GM21447 (cell line): ENCODE results near the gene QKI.

Experiments used
- ATAC-seq: cut with Tn5 transposase; IDR thresholded peaks from one replicate; pipeline ENCODE4 v1.9.1; 2021; ENCODE audit not compliant: unreplicated experiment

Gene QKI

DNA sequence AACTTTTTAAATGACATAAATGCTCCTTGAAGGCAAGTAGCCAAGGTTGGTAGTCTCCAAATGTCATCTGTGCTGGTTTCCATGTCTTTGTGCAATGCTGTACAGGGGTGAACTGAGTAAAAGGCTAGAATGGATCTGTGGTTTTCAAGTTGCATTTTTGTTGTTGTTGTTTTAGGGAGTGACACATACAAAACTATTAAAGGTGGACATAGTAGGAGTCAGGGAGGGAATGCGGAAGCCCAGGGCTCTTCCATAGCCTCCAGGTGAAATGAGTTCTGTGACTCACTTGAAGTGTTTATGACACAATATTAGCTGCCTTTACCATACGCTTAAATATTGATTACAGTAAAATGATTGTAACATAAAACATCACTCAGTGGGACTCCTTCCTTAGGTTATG is 22.5 kb upstream of the QKI start:
- no peak for ATAC-seq

- no peak for ATAC-seq
These were observed 22.0 kb upstream of the QKI start for GRCh38 chr6:163392533-163392932.

- ATAC-seq, result no peak
These were observed 20.6 kb upstream of the QKI start for GRCh38 chr6:163393923-163394322.

DNA sequence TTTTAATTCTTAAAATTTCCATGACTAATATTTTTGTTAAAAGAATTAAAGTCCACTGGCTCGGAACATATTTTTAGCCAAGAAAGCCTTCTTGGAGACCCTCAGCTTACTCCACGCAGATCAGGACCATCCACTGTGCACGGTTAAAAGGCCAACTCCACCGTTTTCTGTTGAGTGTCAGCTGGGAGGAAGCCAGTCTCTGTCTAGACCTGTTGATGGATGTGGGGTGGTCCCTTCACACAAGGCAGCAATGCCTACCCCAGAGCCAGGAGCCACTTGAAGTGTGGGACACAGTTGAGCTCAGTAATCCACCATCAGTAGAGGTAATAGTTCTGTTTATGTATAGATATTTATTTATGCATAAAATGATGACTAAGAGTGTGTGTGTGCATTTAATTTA is 19.9 kb upstream of the QKI start:
- no peak for ATAC-seq

- ATAC-seq, result no peak
These were observed 19.2 kb upstream of the QKI start for GRCh38 chr6:163395122-163395830.

GRCh38 chr6:163395831-163396185 is 18.7 kb upstream of the QKI start:
- ATAC-seq, result no peak

DNA sequence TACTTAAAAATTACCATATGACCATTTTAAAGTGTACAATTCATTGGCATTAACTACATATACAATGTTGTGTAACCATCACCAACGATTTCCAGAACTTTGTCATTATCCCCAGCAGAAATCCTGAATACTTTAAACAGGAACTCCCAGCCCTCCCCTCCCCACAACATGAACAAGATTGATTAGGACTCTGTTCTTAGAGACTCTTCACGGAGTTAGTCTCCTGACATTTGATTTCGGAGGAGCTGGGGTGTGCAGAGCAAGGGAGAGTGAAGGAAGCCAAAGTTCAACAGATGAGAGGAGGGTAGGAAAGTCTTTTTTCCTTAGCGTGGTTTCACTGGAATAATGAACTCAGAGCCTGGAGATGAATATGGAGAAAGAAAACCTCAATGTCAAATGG is 17.2 kb upstream of the QKI start:
- ATAC-seq, result no peak

GRCh38 chr6:163398115-163398514 is 16.4 kb upstream of the QKI start:
- no peak for ATAC-seq

- no peak for ATAC-seq
These were observed 15.7 kb upstream of the QKI start for GRCh38 chr6:163398815-163399214.

DNA sequence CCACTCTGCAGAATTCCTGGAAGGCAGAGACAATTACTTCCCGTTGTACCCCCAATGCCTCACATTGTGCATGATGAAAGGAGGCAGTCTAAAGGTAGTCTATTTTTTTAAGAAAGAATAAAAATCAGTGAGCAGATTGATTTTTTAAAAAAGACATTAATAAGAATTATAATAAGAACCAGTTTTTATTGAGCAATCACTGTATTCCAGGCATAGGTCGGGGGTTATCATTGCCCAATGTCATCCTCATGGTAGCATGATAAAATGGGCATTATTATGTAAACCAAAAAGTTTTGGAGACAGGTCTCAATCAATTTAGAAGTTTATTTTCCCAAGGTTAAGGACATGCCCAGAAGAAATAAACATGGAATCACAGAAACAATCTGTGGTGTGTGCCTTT is 14.0 kb upstream of the QKI start:
- ATAC-seq, result no peak

- ATAC-seq, result no peak
These were observed 13.3 kb upstream of the QKI start for GRCh38 chr6:163401039-163401885.

DNA sequence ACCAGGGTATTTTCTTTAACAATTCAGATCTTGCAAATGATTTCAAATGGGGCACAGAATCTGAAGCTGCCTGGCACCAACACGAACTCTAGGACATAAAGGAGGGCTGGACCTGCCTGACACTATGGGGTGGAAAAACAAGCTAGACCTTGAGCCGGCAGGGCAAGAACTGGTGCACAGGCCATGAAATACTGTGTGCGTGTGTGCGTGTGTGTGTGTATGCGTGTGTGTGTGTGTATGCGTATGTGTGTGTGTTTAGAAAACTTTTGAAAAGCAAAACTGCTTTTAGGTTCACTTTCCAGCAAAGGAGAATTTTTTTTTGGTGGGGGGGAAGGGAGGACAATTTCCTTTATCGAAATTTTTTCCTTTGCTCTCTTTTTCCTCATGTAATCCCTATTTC is 11.9 kb upstream of the QKI start:
- ATAC-seq, result no peak

- no peak for ATAC-seq
These were observed 9.7 kb upstream of the QKI start for GRCh38 chr6:163404825-163405265.

- peak; percentile 86 for ATAC-seq
These were observed 8.9 kb upstream of the QKI start for GRCh38 chr6:163405412-163406309.

GRCh38 chr6:163406366-163406765 is 8.2 kb upstream of the QKI start:
- ATAC-seq, result peak; percentile 14

GRCh38 chr6:163406830-163407229 is 7.7 kb upstream of the QKI start:
- no peak for ATAC-seq

DNA sequence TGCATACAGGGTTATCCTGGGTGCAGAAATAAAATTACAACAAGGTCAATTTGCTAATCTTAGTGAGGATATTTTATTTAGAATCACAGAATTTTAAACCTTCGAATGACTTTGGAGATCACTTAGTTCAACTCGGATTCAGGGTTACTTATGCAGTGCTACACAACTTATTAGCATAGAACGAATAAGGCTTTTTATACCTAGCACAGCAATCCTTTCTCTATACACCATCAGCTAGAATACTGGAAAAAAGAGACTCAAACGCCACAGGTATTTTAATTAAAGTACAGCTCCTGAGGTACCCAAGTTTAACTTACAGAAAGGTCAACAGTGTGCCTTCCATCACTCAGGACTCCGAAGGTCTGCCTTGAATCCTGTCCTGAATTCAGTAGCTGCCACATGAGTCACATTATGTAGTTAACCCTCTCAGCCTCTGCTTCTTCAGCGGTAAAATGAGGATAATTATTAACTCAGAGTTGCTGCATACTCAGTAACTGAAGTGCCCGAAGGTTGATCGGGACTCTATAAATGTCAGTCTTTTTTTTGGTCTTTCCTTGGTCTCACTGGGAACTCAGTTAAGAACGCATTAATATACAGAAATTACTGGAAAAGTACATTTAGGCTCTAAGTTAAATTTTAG is 6.0 kb upstream of the QKI start:
- ATAC-seq, result no peak

DNA sequence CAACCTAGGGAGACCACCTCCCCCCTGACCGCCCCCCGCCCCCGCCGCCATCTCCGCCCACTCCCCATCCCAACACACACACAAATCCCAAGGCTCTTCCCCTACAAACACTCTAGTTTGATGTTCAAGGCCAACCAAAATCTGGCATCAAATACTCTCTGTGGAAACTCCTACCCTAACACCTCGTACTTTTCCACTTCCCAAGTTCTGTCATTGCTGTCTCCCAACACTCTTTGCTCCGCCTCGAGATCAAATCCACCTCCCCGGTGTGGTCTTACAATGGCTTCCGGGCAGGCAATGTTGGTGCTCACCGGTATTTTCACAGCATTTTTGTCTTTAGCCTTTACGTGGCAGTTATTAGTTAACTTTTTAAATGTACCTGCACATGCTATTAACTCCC is 4.8 kb upstream of the QKI start:
- ATAC-seq, result no peak

GRCh38 chr6:163412341-163412740 is 2.2 kb upstream of the QKI start:
- no peak for ATAC-seq

GRCh38 chr6:163412801-163413344 is 1.6 kb upstream of the QKI start:
- no peak for ATAC-seq
